ENCODE results near the gene EXOC3L2.
A peak's percentile ranks its signal among the peaks of the same experiment; 100 is the strongest.
"Not testable (repeated sequence)": the region's sequence is repeated elsewhere in the genome, so short reads cannot be mapped to it uniquely, and the experiment has no call there.

EXOC3L2 gene

GRCh38 chr19:45243144-45243732 lies 2.0 kb downstream of the EXOC3L2 start:
- H3K4me1 ChIP-seq = peaks cover 20 to 57% (median 43%) of the 10 kb centered on the region in 10 experiments
- TF ChIP-seq Cebpa-rat (IDR thresholded peaks at IDR 0.05) = no peak
- no peaks in the 10 kb centered on the region for H3K36me3 ChIP-seq
- no peak overlapping the region for H3K27ac ChIP-seq
- no peaks in the 10 kb centered on the region for H4K20me1 ChIP-seq
- no peak overlapping the region for H3K4me3 ChIP-seq
- no peak overlapping the region for H3K9ac ChIP-seq
- no peak overlapping the region; a peak in 1 of 22 replicates for H3K4me2 ChIP-seq
- no peaks in the 10 kb centered on the region for H3K27me3 ChIP-seq
- no peaks in the 10 kb centered on the region for H3K9me3 ChIP-seq (replicated peaks in 1 of 11)

GRCh38 chr19:45238556-45238955 lies 6.7 kb downstream of the EXOC3L2 start:
- no peak overlapping the region for H3K27ac ChIP-seq
- TF ChIP-seq Cebpa-rat (IDR thresholded peaks at IDR 0.05) = no peak
- H3K36me3 ChIP-seq = no peaks in the 10 kb centered on the region
- no peak overlapping the region for H3K4me3 ChIP-seq
- H3K9me3 ChIP-seq (replicated peaks in 1 of 11) = peaks cover 0 to 7% (median 0%) of the 10 kb centered on the region in 11 experiments; a peak in 5 of 22 replicates
- H3K27me3 ChIP-seq = no peaks in the 10 kb centered on the region
- H3K4me2 ChIP-seq = peak overlapping the region in 1 of 11 experiments; percentile 7; a peak in 2 of 22 replicates
- peaks cover 9 to 66% (median 52%) of the 10 kb centered on the region in 10 experiments for H3K4me1 ChIP-seq
- no peak overlapping the region for H3K9ac ChIP-seq
- no peaks in the 10 kb centered on the region for H4K20me1 ChIP-seq

- H4K20me1 ChIP-seq = no peaks in the 10 kb centered on the region
- no peak for TF ChIP-seq Cebpa-rat (IDR thresholded peaks at IDR 0.05)
These were observed 9.7 kb downstream of the EXOC3L2 start for GRCh38 chr19:45235485-45235884.

GRCh38 chr19:45234089-45234869 lies 10.9 kb downstream of the EXOC3L2 start:
- Histone ChIP-seq H3K9ac (peak overlapping the region in 6 of 11 experiments; percentile 67 to 82 (median 73); a peak in 8 of 22 replicates), H3K4me3 (no peak overlapping the region), H3K4me2 (peak overlapping the region in 9 of 11 experiments; percentile 82 to 96 (median 93); a peak in 16 of 22 replicates), H3K27ac (peak overlapping the region in 9 of 11 experiments; percentile 69 to 88 (median 84); a peak in 16 of 22 replicates), H3K36me3 (no peaks in the 10 kb centered on the region), H3K9me3 (replicated peaks in 1 of 11) (peaks cover 0 to 7% (median 0%) of the 10 kb centered on the region in 11 experiments; a peak in 5 of 22 replicates), H3K4me1 (peaks cover 16 to 79% (median 54%) of the 10 kb centered on the region in 10 experiments), H3K27me3 (no peaks in the 10 kb centered on the region), H4K20me1 (no peaks in the 10 kb centered on the region)
- no peak for TF ChIP-seq Cebpa-rat (IDR thresholded peaks at IDR 0.05)

More at GRCh38 chr19:45235485-45235884, 9.7 kb downstream of the EXOC3L2 start:
- H3K9me3 ChIP-seq (replicated peaks in 1 of 11) = peaks cover 0 to 7% (median 0%) of the 10 kb centered on the region in 11 experiments; a peak in 5 of 22 replicates
- peaks cover 16 to 77% (median 55%) of the 10 kb centered on the region in 10 experiments for H3K4me1 ChIP-seq
- no peaks in the 10 kb centered on the region for H3K36me3 ChIP-seq
- H3K4me2 ChIP-seq = peak overlapping the region; percentile 82 to 96 (median 89)
- peak overlapping the region in 9 of 10 experiments; percentile 10 to 64 (median 42); a peak in 15 of 20 replicates for H3K4me3 ChIP-seq
- H3K27ac ChIP-seq = peak overlapping the region in 10 of 11 experiments; percentile 33 to 88 (median 82); a peak in 19 of 22 replicates
- H3K27me3 ChIP-seq = no peaks in the 10 kb centered on the region
- H3K9ac ChIP-seq = peak overlapping the region; percentile 37 to 82 (median 70); a peak in 21 of 22 replicates

- H3K36me3 ChIP-seq = no peaks in the 10 kb centered on the region
- no peak overlapping the region for H3K4me3 ChIP-seq
- TF ChIP-seq Cebpa-rat (IDR thresholded peaks at IDR 0.05) = no peak
These were observed 13.3 kb downstream of the EXOC3L2 start for GRCh38 chr19:45231891-45232290.

GRCh38 chr19:45229056-45229455 lies 16.2 kb downstream of the EXOC3L2 start:
- H4K20me1 ChIP-seq = not testable (repeated sequence)

More at GRCh38 chr19:45231891-45232290, 13.3 kb downstream of the EXOC3L2 start:
- no peaks in the 10 kb centered on the region for H4K20me1 ChIP-seq
- peak overlapping the region in 7 of 11 experiments; percentile 10 to 51 (median 27); a peak in 11 of 22 replicates for H3K4me2 ChIP-seq
- H3K9me3 ChIP-seq (replicated peaks in 1 of 11) = peaks cover 0 to 7% (median 0%) of the 10 kb centered on the region in 11 experiments; a peak in 5 of 22 replicates
- no peak overlapping the region for H3K9ac ChIP-seq
- peaks cover 16 to 61% (median 42%) of the 10 kb centered on the region in 10 experiments for H3K4me1 ChIP-seq
- H3K27ac ChIP-seq = no peak overlapping the region
- H3K27me3 ChIP-seq = no peaks in the 10 kb centered on the region

GRCh38 chr19:45224645-45225044 lies 20.6 kb downstream of the EXOC3L2 start:
- no peak for TF ChIP-seq Cebpa-rat (IDR thresholded peaks at IDR 0.05)
- Histone ChIP-seq H3K4me1 (peaks cover 2 to 11% (median 3%) of the 10 kb centered on the region in 10 experiments; a peak in 17 of 20 replicates), H3K36me3 (no peaks in the 10 kb centered on the region), H3K4me2 (no peak overlapping the region), H3K27ac (no peak overlapping the region), H4K20me1 (no peaks in the 10 kb centered on the region), H3K9ac (no peak overlapping the region), H3K4me3 (no peak overlapping the region), H3K9me3 (replicated peaks in 1 of 11) (no peaks in the 10 kb centered on the region), H3K27me3 (no peaks in the 10 kb centered on the region)

More at GRCh38 chr19:45229056-45229455, 16.2 kb downstream of the EXOC3L2 start:
- not testable (repeated sequence) for H3K27ac ChIP-seq; H3K9ac ChIP-seq; H3K36me3 ChIP-seq; H3K27me3 ChIP-seq; H3K9me3 ChIP-seq (replicated peaks in 1 of 11); H3K4me3 ChIP-seq; H3K4me2 ChIP-seq
- H3K4me1 ChIP-seq = peaks cover 7 to 33% (median 15%) of the 10 kb centered on the region in 10 experiments; a peak in 17 of 20 replicates

GRCh38 chr19:45223879-45224278 lies 21.3 kb downstream of the EXOC3L2 start:
- no peaks in the 10 kb centered on the region for H3K9me3 ChIP-seq (replicated peaks in 1 of 11)
- H3K27me3 ChIP-seq = no peaks in the 10 kb centered on the region
- H4K20me1 ChIP-seq = no peaks in the 10 kb centered on the region
- no peak for TF ChIP-seq Cebpa-rat (IDR thresholded peaks at IDR 0.05)
- H3K9ac ChIP-seq = no peak overlapping the region
- H3K4me1 ChIP-seq = peaks cover 9 to 19% (median 10%) of the 10 kb centered on the region in 10 experiments
- H3K4me3 ChIP-seq = no peak overlapping the region
- no peak overlapping the region for H3K27ac ChIP-seq
- H3K4me2 ChIP-seq = no peak overlapping the region
- H3K36me3 ChIP-seq = no peaks in the 10 kb centered on the region

- no peak overlapping the region for H3K9ac ChIP-seq
- no peaks in the 10 kb centered on the region for H3K36me3 ChIP-seq
- H3K4me1 ChIP-seq = peaks cover 16 to 22% (median 17%) of the 10 kb centered on the region in 10 experiments
- no peak overlapping the region for H3K27ac ChIP-seq
- H3K4me3 ChIP-seq = no peak overlapping the region
- H3K27me3 ChIP-seq = peaks cover 0 to 2% (median 0%) of the 10 kb centered on the region in 11 experiments; a peak in 1 of 22 replicates
- no peak overlapping the region for H3K4me2 ChIP-seq
- no peaks in the 10 kb centered on the region for H3K9me3 ChIP-seq (replicated peaks in 1 of 11)
- TF ChIP-seq Cebpa-rat (IDR thresholded peaks at IDR 0.05) = no peak
- H4K20me1 ChIP-seq = no peaks in the 10 kb centered on the region
These were observed 22.5 kb downstream of the EXOC3L2 start for GRCh38 chr19:45222724-45223123.

Data from BLaER1 treated with 17β-estradiol and CSF1 and Interleukin-3, amounts not matched to agents 10 nM and 100 nM (cell line).